Gastroesophageal sphincter (tissue), 2 donors: ENCODE data around the gene MCFD2.

Experiments used
- EP300 ChIP-seq: sonication (generic); formaldehyde crosslinking; IDR thresholded peaks from one replicate; pipeline ENCODE4 v1.6.1; 2017; ENCODE audit warnings: antibody characterized with exemption, mild to moderate bottlenecking
- POLR2A ChIP-seq, 2 donors: fragments of 450-650 bp; IDR thresholded peaks; one replicate each; pipeline ENCODE4 v1.6.1; 2017; ENCODE audit warnings: antibody characterized with exemption in 2 of 2, mild to moderate bottlenecking in 2 of 2, moderate library complexity in 1 of 2

DNA sequence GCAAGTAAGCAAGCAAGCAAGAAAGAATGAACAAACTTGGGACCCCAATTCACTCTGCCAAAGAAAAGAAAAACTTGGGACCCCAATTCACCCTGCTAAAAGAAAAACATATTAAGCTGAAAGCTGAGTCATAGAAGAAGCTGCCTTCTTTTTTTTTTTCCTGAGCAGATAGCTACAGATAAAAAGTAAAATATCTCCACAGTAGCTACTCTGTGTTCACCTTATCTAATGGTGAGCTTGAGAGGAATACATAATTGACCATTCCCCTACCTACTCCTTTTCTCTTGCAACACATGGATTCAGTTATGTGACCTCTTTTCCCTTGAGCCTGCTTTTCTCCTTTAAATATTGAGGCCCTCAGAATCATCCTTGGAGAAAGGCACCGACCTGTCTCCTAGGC is 63.0 kb downstream of the MCFD2 start:
- TF ChIP-seq POLR2A (IDR thresholded peaks at IDR 0.05) (no peak), EP300 (no peak)
